Calu3 (cell line): ENCODE data around the gene HLA-E. TPM values are rescaled to one million over a fixed set of nuclear protein-coding genes. Genes with fewer than 3 reads are reported as not detected.
"Not testable (repeated sequence)": the region's sequence is repeated elsewhere in the genome, so short reads cannot be mapped to it uniquely, and the experiment has no call there.

Source experiments
- BruUV-seq: library from RNA; stranded (reverse); fragments of 400-500 nt; replicated peaks from 2 replicates; lab custom pipeline; 2021; lab: Mats Ljungman, UMichigan
- CTCF ChIA-PET: fragments of 300-600 bp; sonication (Branson Sonifier 250); formaldehyde crosslinking; loops from one replicate; lab custom pipeline; 2022; ENCODE audit warnings: antibody characterized with exemption; lab: Charles Lee
- DNase-seq: peaks from one replicate; pipeline ENCODE4 v3.0.0; 2022
- H3K27ac Mint-ChIP-seq: one replicate; pipeline ENCODE4 v1.8.0; 2022; ENCODE audit warnings: mixed read lengths; ENCODE audit not compliant: unreplicated experiment
- H3K27me3 Mint-ChIP-seq: one replicate; pipeline ENCODE4 v1.8.0; 2022; ENCODE audit warnings: mixed read lengths; ENCODE audit not compliant: unreplicated experiment
- H3K36me3 Mint-ChIP-seq: one replicate; pipeline ENCODE4 v1.8.0; 2022; ENCODE audit warnings: mild to moderate bottlenecking, moderate library complexity, mixed read lengths; ENCODE audit not compliant: insufficient read depth, unreplicated experiment
- H3K4me1 Mint-ChIP-seq: one replicate; pipeline ENCODE4 v1.8.0; 2022; ENCODE audit warnings: mild to moderate bottlenecking, low read depth, mixed read lengths; ENCODE audit not compliant: unreplicated experiment
- H3K4me3 Mint-ChIP-seq: one replicate; pipeline ENCODE4 v1.8.0; 2022; ENCODE audit warnings: mild to moderate bottlenecking, low read depth, moderate library complexity, mixed read lengths; ENCODE audit not compliant: unreplicated experiment
- H3K9me3 Mint-ChIP-seq: one replicate; pipeline ENCODE4 v1.8.0; 2022; ENCODE audit warnings: low read depth, mixed read lengths; ENCODE audit not compliant: unreplicated experiment
- CTCF ChIP-seq: fragments of 200-600 bp; IDR thresholded peaks from one replicate; pipeline ENCODE4 v1.8.0; 2022; ENCODE audit warnings: antibody characterized with exemption; ENCODE audit not compliant: unreplicated experiment
- intact Hi-C: fragments of 100-400 bp; cut with micrococcal nuclease; formaldehyde crosslinking; loops from one replicate; pipeline ENCODE4 v1.10.0; 2022; ENCODE audit not compliant: unreplicated experiment
- total RNA-seq: library from RNA; stranded (reverse); gene quantifications from 2 replicates; pipeline ENCODE4 v1.2.3, GENCODE V29; 2022

The HLA-E gene
- total RNA-seq, 1 experiment from 2014 or later, result 161 TPM

- H3K27ac Mint-ChIP-seq, intact Hi-C loops, H3K36me3 Mint-ChIP-seq, CTCF ChIA-PET, H3K4me3 Mint-ChIP-seq, H3K27me3 Mint-ChIP-seq, H3K9me3 Mint-ChIP-seq, BruUV-seq, DNase-seq: not testable (repeated sequence)
- peaks cover 21% of the 10 kb centered on the region for H3K4me1 Mint-ChIP-seq
Measured at GRCh38 chr6:30526444-30526843, 37.1 kb downstream of the HLA-E start.

DNA sequence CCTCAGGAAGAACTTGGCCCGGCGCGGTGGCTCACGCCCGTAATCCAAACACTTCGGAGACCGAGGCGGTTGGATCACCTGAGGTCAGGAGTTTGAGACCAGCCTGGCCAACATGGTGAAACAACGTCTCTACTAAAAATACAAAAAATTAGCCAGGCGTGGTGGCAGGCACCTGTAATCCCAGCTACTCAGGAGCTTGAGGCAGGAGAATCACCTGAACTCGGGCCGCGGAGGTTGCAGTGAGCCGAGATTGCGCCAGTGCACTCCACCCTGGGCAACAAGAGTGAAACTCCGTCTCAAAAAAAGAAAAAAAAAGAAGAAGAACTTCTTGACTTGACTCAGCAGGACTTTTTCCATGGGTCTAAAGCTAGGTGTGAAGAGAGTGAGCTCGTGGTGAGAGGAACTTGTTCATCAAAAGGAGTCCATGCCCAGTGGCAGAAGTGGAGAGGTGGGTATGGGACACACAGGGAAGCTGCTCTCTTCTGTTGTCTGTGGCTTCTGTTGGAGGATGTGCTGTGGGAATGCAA, 40.1 kb downstream of the HLA-E start:
- CTCF ChIA-PET, result interaction anchor here (1.1 kb wide), 1 partner anchor 47 kb away, joined by 3 read pairs; no protein-coding TSS in a partner anchor
- BruUV-seq, H3K4me1 Mint-ChIP-seq, H3K27ac Mint-ChIP-seq, H3K36me3 Mint-ChIP-seq, DNase-seq, H3K27me3 Mint-ChIP-seq, H3K4me3 Mint-ChIP-seq, H3K9me3 Mint-ChIP-seq, intact Hi-C loops: not testable (repeated sequence)

- CTCF ChIA-PET, result interaction anchor here (1.1 kb wide), 1 partner anchor 48 kb away, joined by 3 read pairs; no protein-coding TSS in a partner anchor
- DNase-seq, result no peak
- Mint-ChIP-seq H3K4me1 (peaks cover 9% of the 10 kb centered on the region), H3K27ac (no peak overlapping the region), H3K36me3 (peaks cover 8% of the 10 kb centered on the region), H3K4me3 (no peak overlapping the region), H3K9me3 (no peaks in the 10 kb centered on the region), H3K27me3 (no peaks in the 10 kb centered on the region)
- intact Hi-C loops, result no loop called here
- no peak for TF ChIP-seq CTCF
- no TSS peak for BruUV-seq
Measured at GRCh38 chr6:30530014-30530413, 40.7 kb downstream of the HLA-E start.

- TF ChIP-seq CTCF, result no peak
- no peak for DNase-seq
- intact Hi-C loops, result no loop called here
- H3K27ac Mint-ChIP-seq, result no peak overlapping the region
- no peaks in the 10 kb centered on the region for H3K4me1 Mint-ChIP-seq
- CTCF ChIA-PET, result interaction anchor here (0.6 to 1.5 kb wide), 3 partner anchors 23 to 54 kb away, joined by 3 to 7 read pairs (median 5); no protein-coding TSS in a partner anchor
- H3K36me3 Mint-ChIP-seq, result no peaks in the 10 kb centered on the region
- H3K9me3 Mint-ChIP-seq, result no peaks in the 10 kb centered on the region
- no peak overlapping the region for H3K4me3 Mint-ChIP-seq
- BruUV-seq, result no TSS peak
- no peaks in the 10 kb centered on the region for H3K27me3 Mint-ChIP-seq
Measured at GRCh38 chr6:30533460-30534294, 44.4 kb downstream of the HLA-E start.

DNA sequence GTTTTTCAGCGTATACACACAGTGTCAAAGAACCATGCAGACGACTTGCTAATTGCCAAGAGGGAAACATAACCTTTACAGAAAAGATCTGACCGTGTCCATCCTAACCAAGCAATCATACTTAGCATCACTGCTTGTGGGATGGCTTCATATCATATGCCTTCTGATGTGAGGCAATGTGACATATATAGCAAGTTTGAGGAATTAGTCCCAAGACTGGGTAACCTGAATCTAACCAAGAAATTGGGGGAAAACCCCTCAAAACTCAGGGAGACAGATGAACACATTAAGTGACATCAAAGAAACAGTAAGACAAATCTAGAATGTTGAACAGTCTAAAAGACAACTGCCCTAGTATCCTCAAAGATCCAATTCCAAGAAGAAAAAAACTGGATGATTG, 48.6 kb downstream of the HLA-E start:
- CTCF ChIA-PET, result no interaction called here
- Mint-ChIP-seq H3K4me1 (peaks cover 15% of the 10 kb centered on the region), H3K36me3 (peaks cover 6% of the 10 kb centered on the region), H3K27ac (no peak overlapping the region), H3K9me3 (no peaks in the 10 kb centered on the region), H3K4me3 (no peak overlapping the region), H3K27me3 (no peaks in the 10 kb centered on the region)
- TF ChIP-seq CTCF, result no peak
- no TSS peak for BruUV-seq
- intact Hi-C loops, result no loop called here
- no peak for DNase-seq
